ENCODE measurements around the gene ATXN1. TPM values are rescaled to one million over a fixed set of nuclear protein-coding genes. Genes with fewer than 3 reads are reported as not detected.
"Not testable (repeated sequence)": the region's sequence is repeated elsewhere in the genome, so short reads cannot be mapped to it uniquely, and the experiment has no call there.

Gene ATXN1
- total RNA-seq, 1 donor, result 48.5 TPM

DNA sequence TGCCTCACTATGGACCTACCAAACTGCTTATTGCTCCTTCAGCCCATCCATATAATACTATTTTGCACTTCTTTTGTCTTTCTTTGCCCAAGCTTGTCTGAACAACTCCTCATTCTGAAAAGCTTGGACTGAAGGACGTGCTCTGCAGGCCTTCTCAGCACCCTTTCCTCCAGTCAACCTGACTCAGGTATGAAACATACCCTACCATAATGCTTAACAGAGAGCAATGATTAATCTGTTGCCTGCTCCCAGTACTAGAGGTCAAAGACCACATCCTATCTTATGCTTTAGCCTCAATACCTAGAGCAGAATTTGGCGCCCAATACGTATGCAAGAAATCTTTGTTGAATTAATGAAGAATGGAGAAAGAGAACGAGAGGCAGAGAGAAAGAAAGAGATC is 55.2 kb downstream of the ATXN1 start:
- Histone ChIP-seq H3K4me1 (ENCODE audit: insufficient read depth, low read length) (peaks cover 21% of the 10 kb centered on the region), H3K4me3 (ENCODE audit: insufficient read depth, low read length) (no peak overlapping the region), H3K36me3 (ENCODE audit: insufficient read depth, low read length) (no peaks in the 10 kb centered on the region), H3K4me2 (ENCODE audit: insufficient read depth, low read length) (no peak overlapping the region), H4K20me1 (ENCODE audit: insufficient read depth, low read length) (peaks cover 7% of the 10 kb centered on the region), H3K27me3 (ENCODE audit: insufficient read depth, low read length) (no peaks in the 10 kb centered on the region), H3K79me2 (ENCODE audit: insufficient read depth, low read length) (peaks cover 58% of the 10 kb centered on the region), H3K9me3 (ENCODE audit: low read depth, low read length) (no peaks in the 10 kb centered on the region), H3K27ac (ENCODE audit: low read depth, low read length) (no peak overlapping the region), H2AFZ (ENCODE audit: low read length) (no peak overlapping the region)
- DNase-seq (ENCODE audit: insufficient read length, low spot score, missing footprints), result no peak
- TF ChIP-seq, protein P1, sequence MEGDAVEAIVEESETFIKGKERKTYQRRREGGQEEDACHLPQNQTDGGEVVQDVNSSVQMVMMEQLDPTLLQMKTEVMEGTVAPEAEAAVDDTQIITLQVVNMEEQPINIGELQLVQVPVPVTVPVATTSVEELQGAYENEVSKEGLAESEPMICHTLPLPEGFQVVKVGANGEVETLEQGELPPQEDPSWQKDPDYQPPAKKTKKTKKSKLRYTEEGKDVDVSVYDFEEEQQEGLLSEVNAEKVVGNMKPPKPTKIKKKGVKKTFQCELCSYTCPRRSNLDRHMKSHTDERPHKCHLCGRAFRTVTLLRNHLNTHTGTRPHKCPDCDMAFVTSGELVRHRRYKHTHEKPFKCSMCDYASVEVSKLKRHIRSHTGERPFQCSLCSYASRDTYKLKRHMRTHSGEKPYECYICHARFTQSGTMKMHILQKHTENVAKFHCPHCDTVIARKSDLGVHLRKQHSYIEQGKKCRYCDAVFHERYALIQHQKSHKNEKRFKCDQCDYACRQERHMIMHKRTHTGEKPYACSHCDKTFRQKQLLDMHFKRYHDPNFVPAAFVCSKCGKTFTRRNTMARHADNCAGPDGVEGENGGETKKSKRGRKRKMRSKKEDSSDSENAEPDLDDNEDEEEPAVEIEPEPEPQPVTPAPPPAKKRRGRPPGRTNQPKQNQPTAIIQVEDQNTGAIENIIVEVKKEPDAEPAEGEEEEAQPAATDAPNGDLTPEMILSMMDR (IDR thresholded peaks at IDR 0.05; ENCODE audit: extremely low read depth, low read depth, low read length), result no peak

DNA sequence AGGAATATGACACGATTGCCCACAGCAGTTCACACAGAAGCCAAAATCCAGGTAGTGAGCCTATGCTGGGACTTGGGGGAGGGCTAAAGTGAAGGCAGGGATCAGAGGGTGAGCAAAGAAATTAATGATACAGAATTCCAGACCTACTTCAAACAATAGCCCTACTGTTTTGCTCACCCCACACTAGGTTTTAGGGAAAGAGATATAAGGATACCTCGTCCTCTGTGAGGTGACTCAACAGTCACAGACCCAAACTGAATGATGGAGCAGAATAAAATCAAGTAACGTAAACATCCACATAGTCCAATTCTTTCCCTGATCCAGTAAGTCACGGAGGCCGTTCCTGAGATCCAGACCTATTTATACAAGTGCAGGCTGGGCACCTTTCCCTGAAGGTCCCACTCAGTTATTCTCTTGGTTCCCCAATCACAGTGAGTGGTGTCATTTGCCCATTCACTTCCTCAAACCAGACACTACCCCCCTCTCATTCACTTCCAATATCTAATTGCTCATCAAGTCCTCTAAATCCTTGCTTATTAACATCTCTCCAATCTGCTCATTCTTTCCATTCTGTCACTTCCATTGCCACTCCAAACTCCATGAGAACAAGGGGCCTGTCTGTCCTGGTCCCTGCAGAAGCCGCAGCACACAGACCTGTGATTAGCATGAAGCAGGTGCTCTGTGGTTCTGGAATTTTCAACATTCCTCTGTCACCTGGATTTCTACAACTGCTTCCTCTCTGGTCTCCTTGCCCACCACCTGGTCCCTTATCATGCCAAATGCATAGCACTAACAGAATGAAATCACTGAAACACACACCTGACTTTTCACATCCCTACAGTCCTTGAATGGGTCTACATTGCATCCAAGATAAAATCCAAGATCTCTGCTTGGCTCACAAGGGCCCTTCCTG is 55.9 kb downstream of the ATXN1 start:
- Histone ChIP-seq H3K4me3 (ENCODE audit: insufficient read depth, low read length) (peak overlapping the region; percentile 56), H3K36me3 (ENCODE audit: insufficient read depth, low read length) (no peaks in the 10 kb centered on the region), H3K27me3 (ENCODE audit: insufficient read depth, low read length) (no peaks in the 10 kb centered on the region), H3K27ac (ENCODE audit: low read depth, low read length) (peak overlapping the region; percentile 80), H3K79me2 (ENCODE audit: insufficient read depth, low read length) (peaks cover 62% of the 10 kb centered on the region), H3K9me3 (ENCODE audit: low read depth, low read length) (no peaks in the 10 kb centered on the region), H2AFZ (ENCODE audit: low read length) (no peak overlapping the region), H4K20me1 (ENCODE audit: insufficient read depth, low read length) (peaks cover 7% of the 10 kb centered on the region), H3K4me2 (ENCODE audit: insufficient read depth, low read length) (peak overlapping the region; percentile 83), H3K4me1 (ENCODE audit: insufficient read depth, low read length) (peaks cover 28% of the 10 kb centered on the region)
- TF ChIP-seq, protein P1 (IDR thresholded peaks at IDR 0.05; ENCODE audit: extremely low read depth, low read depth, low read length), result no peak
- DNase-seq (ENCODE audit: insufficient read length, low spot score, missing footprints), result no peak

DNA sequence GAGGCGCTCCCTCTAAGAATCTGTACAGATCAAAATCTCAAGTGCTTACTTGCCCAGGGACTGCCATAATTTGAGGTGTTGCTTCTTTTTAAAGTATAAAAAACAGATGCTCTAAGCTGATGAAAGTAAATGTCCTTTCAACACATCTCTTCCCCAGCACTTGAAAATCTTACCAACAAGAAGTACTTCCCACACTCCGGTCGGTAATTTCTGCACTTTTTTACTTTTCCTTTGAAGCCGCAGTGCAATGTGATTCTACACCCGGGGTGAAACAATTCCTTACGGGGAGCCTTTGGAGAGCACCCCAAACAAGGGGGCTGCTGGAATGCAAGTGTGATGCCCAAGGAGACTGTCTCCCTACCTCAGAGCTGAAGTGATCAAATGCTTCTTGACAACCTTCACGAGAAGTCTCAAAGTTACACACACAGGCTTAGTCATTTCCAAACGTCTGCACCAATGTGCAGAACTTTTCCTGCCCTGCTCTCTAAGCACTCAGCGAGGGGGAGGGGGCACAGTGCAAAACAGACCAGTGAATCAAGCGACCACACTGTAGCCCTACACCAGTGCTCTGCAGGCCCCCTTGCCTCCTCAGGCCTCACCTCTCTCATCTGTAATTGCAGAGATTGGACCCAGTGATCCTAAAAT is 56.7 kb downstream of the ATXN1 start:
- H3K27me3 ChIP-seq (ENCODE audit: insufficient read depth, low read length), result no peaks in the 10 kb centered on the region
- peaks cover 7% of the 10 kb centered on the region for H4K20me1 ChIP-seq (ENCODE audit: insufficient read depth, low read length)
- peaks cover 35% of the 10 kb centered on the region for H3K4me1 ChIP-seq (ENCODE audit: insufficient read depth, low read length)
- peaks cover 62% of the 10 kb centered on the region for H3K79me2 ChIP-seq (ENCODE audit: insufficient read depth, low read length)
- no peaks in the 10 kb centered on the region for H3K9me3 ChIP-seq (ENCODE audit: low read depth, low read length)
- no peaks in the 10 kb centered on the region for H3K36me3 ChIP-seq (ENCODE audit: insufficient read depth, low read length)
- H3K27ac ChIP-seq (ENCODE audit: low read depth, low read length), result peak overlapping the region; percentile 80
- peak overlapping the region; percentile 41 for H2AFZ ChIP-seq (ENCODE audit: low read length)
- H3K4me2 ChIP-seq (ENCODE audit: insufficient read depth, low read length), result peak overlapping the region; percentile 83
- no peak for DNase-seq (ENCODE audit: insufficient read length, low spot score, missing footprints)
- H3K4me3 ChIP-seq (ENCODE audit: insufficient read depth, low read length), result peak overlapping the region; percentile 56
- TF ChIP-seq, protein P1 (IDR thresholded peaks at IDR 0.05; ENCODE audit: extremely low read depth, low read depth, low read length), result no peak

DNA sequence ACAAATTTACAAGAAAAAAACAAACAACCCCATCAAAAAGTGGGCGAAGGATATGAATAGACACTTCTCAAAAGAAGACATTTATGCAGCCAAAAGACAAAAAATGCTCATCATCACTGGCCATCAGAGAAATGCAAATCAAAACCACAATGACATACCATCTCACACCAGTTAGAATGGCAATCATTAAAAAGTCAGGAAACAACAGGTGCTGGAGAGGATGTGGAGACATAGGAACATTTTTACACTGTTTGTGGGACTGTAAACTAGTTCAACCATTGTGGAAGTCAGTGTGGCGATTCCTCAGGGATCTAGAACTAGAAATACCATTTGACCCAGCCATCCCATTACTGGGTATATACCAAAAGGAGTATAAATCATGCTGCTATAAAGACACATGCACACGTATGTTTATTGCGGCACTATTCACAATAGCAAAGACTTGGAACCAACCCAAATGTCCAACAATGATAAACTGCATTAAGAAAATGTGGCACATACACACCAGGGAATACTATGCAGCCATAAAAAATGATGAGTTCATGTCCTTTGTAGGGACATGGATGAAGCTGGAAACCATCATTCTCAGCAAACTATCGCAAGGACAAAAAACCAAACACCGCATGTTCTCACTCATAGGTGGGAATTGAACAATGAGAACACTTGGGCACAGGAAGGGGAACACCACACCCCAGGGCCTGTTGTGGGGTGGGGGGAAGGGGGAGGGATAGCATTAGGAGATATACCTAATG is 58.5 kb downstream of the ATXN1 start:
- not testable (repeated sequence) for H3K36me3 ChIP-seq (ENCODE audit: insufficient read depth, low read length); H3K27me3 ChIP-seq (ENCODE audit: insufficient read depth, low read length); H3K4me2 ChIP-seq (ENCODE audit: insufficient read depth, low read length); DNase-seq (ENCODE audit: insufficient read length, low spot score, missing footprints); H3K4me3 ChIP-seq (ENCODE audit: insufficient read depth, low read length); H3K27ac ChIP-seq (ENCODE audit: low read depth, low read length); H3K9me3 ChIP-seq (ENCODE audit: low read depth, low read length); H2AFZ ChIP-seq (ENCODE audit: low read length); H4K20me1 ChIP-seq (ENCODE audit: insufficient read depth, low read length)
- Histone ChIP-seq H3K79me2 (ENCODE audit: insufficient read depth, low read length) (peaks cover 63% of the 10 kb centered on the region), H3K4me1 (ENCODE audit: insufficient read depth, low read length) (peaks cover 53% of the 10 kb centered on the region)
